Psoas muscle (tissue), 8 donors: Measurements from ENCODE around the gene LMO2. TPM values are rescaled to one million over a fixed set of nuclear protein-coding genes. Genes with fewer than 3 reads are reported as not detected.

Source experiments
- ATAC-seq, 4 donors: fragments of 200-7000 bp; cut with Tn5 transposase; one replicate each; pipeline ENCODE4 v1.9.1; 2020; ENCODE audit warnings: moderate library complexity in 3 of 4, mild to moderate bottlenecking in 2 of 4
- DNase-seq, 2 donors: peaks; one replicate each; pipeline ENCODE4 v3.0.0-alpha.2; 2020
- H3K27ac ChIP-seq: fragments of 200-600 bp; one replicate; pipeline ENCODE4 v1.8.0; 2022
- H3K27me3 ChIP-seq, 3 donors: fragments of 200-600 bp in 1 of 3; one replicate each; pipeline versions ENCODE4 v1.6.1 to v1.8.0; 2013 to 2022; ENCODE audit warnings: low read length in 2 of 3, mild to moderate bottlenecking in 2 of 3, moderate library complexity in 1 of 3; ENCODE audit not compliant: insufficient read depth in 3 of 3
- H3K36me3 ChIP-seq, 2 donors: fragments of 200-600 bp in 1 of 2; one replicate each; pipeline versions ENCODE4 v1.6.1 to v1.8.0; 2013 to 2022; ENCODE audit warnings: low read depth in 1 of 2, mild to moderate bottlenecking in 1 of 2, moderate library complexity in 1 of 2; ENCODE audit not compliant: insufficient read depth in 1 of 2
- H3K4me1 ChIP-seq: fragments of 200-600 bp; one replicate; pipeline ENCODE4 v1.8.0; 2022
- H3K4me3 ChIP-seq: fragments of 200-600 bp; one replicate; pipeline ENCODE4 v1.8.0; 2022; ENCODE audit warnings: mild to moderate bottlenecking
- H3K9me3 ChIP-seq: fragments of 200-600 bp; one replicate; pipeline ENCODE4 v1.8.0; 2022
- CTCF ChIP-seq: fragments of 200-600 bp; IDR thresholded peaks from one replicate; pipeline ENCODE4 v1.8.0; 2022; ENCODE audit warnings: antibody characterized with exemption
- WGBS, 3 donors: extraction: QIAGEN DNeasy Blood & Tissue Kit; methylation state at CpG; one replicate each; pipeline versions ENCODE4 v1.1.6 to v1.1.7; 2013; 5-methylcytosine and 5-hydroxymethylcytosine counted together
- intact Hi-C, 2 donors: fragments of 100-400 bp; cut with DNase I; formaldehyde crosslinking; loops; one replicate each; pipeline versions ENCODE4 v1.11.0 to v1.14.2; 2022
- polyA plus RNA-seq, 3 donors: library from polyadenylated mRNA; stranded (reverse); fragments of 200-250 nt; gene quantifications; one replicate each; pipeline ENCODE4 v1.2.3, GENCODE V29; 2013
- total RNA-seq, 4 donors: library from RNA; stranded (reverse); fragmentation: NEBNext Ultra II Directional in 2 of 4; extraction: Animal tissue kit (Norgen Biotek cat#: 25700) in 2 of 4; gene quantifications; one replicate each; pipeline versions ENCODE4 v1.2.1 to v1.2.4, GENCODE V29; 2021 to 2023
- donor health status: healthy with polysubstance abuse.
- donor health status: DM: no; HTN: no; CAD: no; lungs with moderate emphysema.
- donor health status: Bipolar disorder and iron deficiency.
- donor health status: healthy.
- donor health status: DM: yes; HTN: yes; CAD: no.
- donor health status: DM: no; HTN: no; CAD: no.
- donor health status: DM: no; HTN: no; CAD: no.
- donor health status: DM: yes; HTN: yes; CAD: no.

LMO2 gene
- total and polyA plus RNA-seq, 7 donors = 8.0 to 47.1 (median 12.3) TPM

DNA sequence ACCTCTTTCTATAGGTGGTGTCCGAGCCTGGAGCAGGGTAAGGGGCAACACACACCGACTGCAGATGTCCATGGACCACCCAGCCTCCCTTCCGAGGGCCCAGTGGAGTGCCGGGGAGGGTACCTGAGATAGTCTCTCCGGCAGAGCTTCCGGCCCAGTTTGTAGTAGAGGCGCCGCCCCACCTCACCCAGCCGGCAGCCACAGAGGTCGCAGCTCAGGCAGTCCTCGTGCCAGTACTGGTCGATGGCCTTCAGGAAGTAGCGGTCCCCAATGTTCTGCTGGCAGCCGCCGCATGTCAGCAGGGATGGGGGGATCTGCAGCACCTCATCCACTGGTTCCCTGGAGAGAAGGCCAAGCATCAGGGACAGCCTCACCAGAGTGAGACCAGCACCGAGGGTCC is 27.4 kb downstream of the LMO2 start:
- ATAC-seq (no peak), DNase-seq (no peak)
- Histone ChIP-seq H3K27me3 (no peaks in the 10 kb centered on the region), H3K4me1 (peaks cover 4% of the 10 kb centered on the region), H3K4me3 (no peak overlapping the region), H3K9me3 (no peaks in the 10 kb centered on the region), H3K36me3 (peaks cover 0 to 24% of the 10 kb centered on the region in 2 donors), H3K27ac (no peak overlapping the region)
- WGBS, 3 donors = 72 to 80% (median 80%) methylated on average over 16 of the region's 16 CpGs
- TF ChIP-seq CTCF = no peak
- intact Hi-C loops = no loop called here

DNA sequence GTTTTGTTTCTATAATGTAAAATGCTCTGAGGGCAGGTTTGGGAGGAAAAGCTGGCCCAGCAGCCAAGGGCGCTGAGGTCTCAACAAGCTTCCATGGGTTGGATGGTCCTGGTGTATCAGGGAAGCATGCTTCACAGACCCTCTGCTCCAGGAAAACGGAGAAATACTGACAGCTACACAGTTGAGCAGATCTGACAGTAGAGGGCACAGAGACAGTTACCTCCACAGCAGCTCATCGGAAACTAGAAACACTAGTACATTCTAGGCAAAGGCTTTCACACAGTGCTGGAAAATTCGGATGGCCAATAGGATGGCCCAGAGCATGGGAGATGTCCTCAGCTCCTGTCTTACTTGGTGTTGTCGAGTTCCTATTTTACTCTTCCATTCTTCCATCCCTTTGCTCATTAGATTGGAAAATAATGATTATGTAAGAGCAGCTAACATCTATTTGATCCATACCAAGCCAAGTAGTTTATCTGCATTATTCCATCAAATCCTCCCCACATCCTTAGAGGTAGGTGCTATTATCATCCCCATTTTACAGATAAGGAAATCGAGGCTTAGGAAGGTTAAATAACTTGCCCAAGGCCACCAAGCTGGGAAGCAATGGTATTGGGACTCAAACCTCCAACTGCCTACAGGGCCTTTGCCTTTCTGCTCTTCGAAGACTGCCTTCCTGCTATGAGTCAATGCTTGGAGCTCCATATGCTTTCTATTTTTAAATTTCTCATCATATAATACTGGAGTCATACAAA is 28.3 kb downstream of the LMO2 start:
- ATAC-seq (no peak), DNase-seq (no peak)
- Histone ChIP-seq H3K4me3 (no peak overlapping the region), H3K4me1 (peaks cover 4% of the 10 kb centered on the region), H3K36me3 (peaks cover 0 to 30% of the 10 kb centered on the region in 2 donors), H3K27me3 (no peaks in the 10 kb centered on the region), H3K9me3 (no peaks in the 10 kb centered on the region), H3K27ac (no peak overlapping the region)
- no peak for TF ChIP-seq CTCF
- intact Hi-C loops = no loop called here
- 83 to 90% (median 85%) methylated on average over 7 of the region's 7 CpGs for WGBS, 3 donors

GRCh38 chr11:33861941-33862589 is 29.8 kb downstream of the LMO2 start:
- no peak for DNase-seq
- Histone ChIP-seq H3K27me3 (no peaks in the 10 kb centered on the region), H3K36me3 (peaks cover 0 to 30% of the 10 kb centered on the region in 2 donors), H3K27ac (no peak overlapping the region), H3K9me3 (no peaks in the 10 kb centered on the region), H3K4me3 (no peak overlapping the region), H3K4me1 (no peaks in the 10 kb centered on the region)
- TF ChIP-seq CTCF = no peak
- intact Hi-C loops = no loop called here
- WGBS, 3 donors = 63 to 78% (median 68%) methylated on average over 6 of the region's 6 CpGs
- ATAC-seq = no peak

DNA sequence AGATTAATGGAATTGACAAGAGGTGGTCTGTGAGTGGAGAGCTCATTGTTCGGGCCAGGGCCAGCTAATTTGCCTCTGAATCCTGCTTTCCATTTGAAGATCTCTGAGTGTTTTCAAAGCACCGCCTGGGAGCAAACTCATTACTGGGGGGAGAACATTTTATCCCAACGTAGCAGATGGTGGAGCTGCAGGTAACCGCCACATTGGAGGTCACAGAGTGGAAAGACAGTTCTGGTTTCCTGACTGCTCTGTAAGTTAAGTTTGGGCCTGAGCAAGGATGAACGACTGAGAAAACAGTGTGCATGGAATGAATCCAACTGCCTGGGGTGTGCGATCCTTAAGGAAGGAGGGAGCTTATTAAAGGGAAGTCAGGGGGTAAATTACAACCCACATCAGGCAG is 30.5 kb downstream of the LMO2 start:
- intact Hi-C loops = no loop called here
- no peaks in the 10 kb centered on the region for H3K4me1 ChIP-seq
- H3K9me3 ChIP-seq = no peaks in the 10 kb centered on the region
- DNase-seq (no peak), ATAC-seq (no peak)
- H3K27me3 ChIP-seq = no peaks in the 10 kb centered on the region
- no peak overlapping the region for H3K27ac ChIP-seq
- peaks cover 0 to 30% of the 10 kb centered on the region in 2 donors for H3K36me3 ChIP-seq
- TF ChIP-seq CTCF = no peak
- no peak overlapping the region for H3K4me3 ChIP-seq
- WGBS, 3 donors = 76 to 81% (median 78%) methylated on average over 6 of the region's 6 CpGs
